Measurements from ENCODE around the gene MYO3A.
"Not testable (repeated sequence)": the region's sequence is repeated elsewhere in the genome, so short reads cannot be mapped to it uniquely, and the experiment has no call there.

MYO3A gene

DNA sequence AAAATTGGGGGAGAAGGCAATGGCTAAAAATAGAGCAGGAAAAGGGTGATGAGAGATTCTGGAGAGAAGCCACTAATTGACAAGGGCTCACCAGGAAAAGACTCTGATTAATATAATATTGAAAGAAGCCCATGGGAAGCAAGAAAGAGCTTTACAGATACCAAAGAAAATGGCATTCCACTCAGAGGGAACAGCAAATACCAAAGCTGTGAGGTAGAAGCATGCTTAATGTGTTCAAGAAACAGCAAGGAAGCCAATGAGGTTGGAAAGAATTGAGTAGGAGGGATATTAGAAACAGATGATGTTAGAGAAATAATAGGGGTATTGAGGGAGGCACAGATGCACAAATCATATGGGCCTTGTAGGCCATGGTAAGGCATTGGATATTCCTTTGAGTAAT is 130.1 kb downstream of the MYO3A start:
- no peaks in the 10 kb centered on the region for H3K27me3 ChIP-seq (ENCODE audit: control insufficient read depth in 2 of 2, insufficient read depth in 2 of 2, low read length in 2 of 2)
- no peak overlapping the region for H3K27ac ChIP-seq (ENCODE audit: low read depth in 2 of 2, low read length in 2 of 2)
- no peaks in the 10 kb centered on the region for H3K4me1 ChIP-seq (ENCODE audit: control insufficient read depth in 2 of 2, insufficient read depth in 2 of 2, low read length in 2 of 2)
- H3K36me3 ChIP-seq (ENCODE audit: control insufficient read depth in 2 of 2, insufficient read depth in 2 of 2, low read length in 2 of 2), result no peaks in the 10 kb centered on the region
- H3K4me3 ChIP-seq (ENCODE audit: low read length in 2 of 2), result no peak overlapping the region
- H3K9ac ChIP-seq (ENCODE audit: low read depth in 1 of 2, low read length in 2 of 2), result no peak overlapping the region
- no peaks in the 10 kb centered on the region for H3K9me3 ChIP-seq (ENCODE audit: control insufficient read depth in 2 of 2, low read length in 2 of 2)

DNA sequence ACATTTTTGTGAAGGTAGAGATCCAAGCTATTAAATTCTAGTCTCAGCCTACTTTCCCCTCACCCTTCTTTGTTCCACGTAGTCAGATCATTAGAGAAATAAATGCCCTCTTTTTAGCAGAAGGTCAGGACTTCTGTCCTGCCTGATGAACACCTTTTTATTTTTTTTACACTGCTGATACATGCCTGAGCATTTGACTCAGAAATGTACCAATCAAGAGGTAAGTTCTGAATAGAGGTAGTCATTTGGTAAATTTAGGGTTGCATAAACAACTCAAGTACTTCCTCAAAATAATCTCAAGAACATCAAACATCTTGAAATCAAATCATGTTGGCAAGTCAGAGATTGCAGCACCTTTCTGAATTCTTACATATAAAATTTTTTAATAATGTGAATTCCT is 133.7 kb downstream of the MYO3A start:
- no peaks in the 10 kb centered on the region for H3K9me3 ChIP-seq (ENCODE audit: control insufficient read depth in 2 of 2, low read length in 2 of 2)
- H3K27me3 ChIP-seq (ENCODE audit: control insufficient read depth in 2 of 2, insufficient read depth in 2 of 2, low read length in 2 of 2), result no peaks in the 10 kb centered on the region
- H3K9ac ChIP-seq (ENCODE audit: low read depth in 1 of 2, low read length in 2 of 2), result no peak overlapping the region
- H3K27ac ChIP-seq (ENCODE audit: low read depth in 2 of 2, low read length in 2 of 2), result no peak overlapping the region
- H3K36me3 ChIP-seq (ENCODE audit: control insufficient read depth in 2 of 2, insufficient read depth in 2 of 2, low read length in 2 of 2), result no peaks in the 10 kb centered on the region
- H3K4me1 ChIP-seq (ENCODE audit: control insufficient read depth in 2 of 2, insufficient read depth in 2 of 2, low read length in 2 of 2), result no peaks in the 10 kb centered on the region
- H3K4me3 ChIP-seq (ENCODE audit: low read length in 2 of 2), result no peak overlapping the region

DNA sequence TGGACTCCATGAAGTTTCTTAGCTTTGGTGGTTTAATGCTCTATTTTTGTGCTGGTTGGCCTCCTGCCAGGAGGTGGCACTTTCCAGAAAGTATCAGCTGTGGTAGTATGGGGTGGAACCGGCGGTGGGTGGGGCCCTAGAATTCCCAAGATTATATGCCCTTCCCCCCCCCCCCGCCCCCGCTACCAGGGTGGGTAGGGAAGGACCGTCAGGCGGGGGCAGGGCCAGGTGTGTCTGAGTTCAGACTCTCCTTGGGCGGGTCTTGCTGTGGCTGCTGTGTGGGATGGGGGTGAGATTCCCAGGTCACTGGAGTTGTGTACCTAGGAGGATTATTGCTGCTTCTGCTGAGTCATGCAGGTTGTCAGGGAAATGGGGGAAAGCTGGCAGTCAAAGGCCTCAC is 146.9 kb downstream of the MYO3A start:
- H3K27ac ChIP-seq (ENCODE audit: low read depth in 2 of 2, low read length in 2 of 2), result peak overlapping the region; percentile 22 to 43
- H3K36me3 ChIP-seq (ENCODE audit: control insufficient read depth in 2 of 2, insufficient read depth in 2 of 2, low read length in 2 of 2); H3K27me3 ChIP-seq (ENCODE audit: control insufficient read depth in 2 of 2, insufficient read depth in 2 of 2, low read length in 2 of 2); H3K4me1 ChIP-seq (ENCODE audit: control insufficient read depth in 2 of 2, insufficient read depth in 2 of 2, low read length in 2 of 2); H3K4me3 ChIP-seq (ENCODE audit: low read length in 2 of 2); H3K9ac ChIP-seq (ENCODE audit: low read depth in 1 of 2, low read length in 2 of 2); H3K9me3 ChIP-seq (ENCODE audit: control insufficient read depth in 2 of 2, low read length in 2 of 2): not testable (repeated sequence)

- Histone ChIP-seq H3K4me1 (ENCODE audit: control insufficient read depth in 2 of 2, insufficient read depth in 2 of 2, low read length in 2 of 2) (no peaks in the 10 kb centered on the region), H3K27ac (ENCODE audit: low read depth in 2 of 2, low read length in 2 of 2) (peak overlapping the region in 1 of 2 donors; percentile 43), H3K27me3 (ENCODE audit: control insufficient read depth in 2 of 2, insufficient read depth in 2 of 2, low read length in 2 of 2) (no peaks in the 10 kb centered on the region), H3K36me3 (ENCODE audit: control insufficient read depth in 2 of 2, insufficient read depth in 2 of 2, low read length in 2 of 2) (no peaks in the 10 kb centered on the region), H3K9me3 (ENCODE audit: control insufficient read depth in 2 of 2, low read length in 2 of 2) (peaks cover 0 to 2% of the 10 kb centered on the region in 2 donors), H3K4me3 (ENCODE audit: low read length in 2 of 2) (no peak overlapping the region), H3K9ac (ENCODE audit: low read depth in 1 of 2, low read length in 2 of 2) (no peak overlapping the region)
These were observed 147.4 kb downstream of the MYO3A start for GRCh38 chr10:26081459-26081858.

- H3K9ac ChIP-seq (ENCODE audit: low read depth in 1 of 2, low read length in 2 of 2), result no peak overlapping the region
- H3K4me1 ChIP-seq (ENCODE audit: control insufficient read depth in 2 of 2, insufficient read depth in 2 of 2, low read length in 2 of 2), result no peaks in the 10 kb centered on the region
- H3K27ac ChIP-seq (ENCODE audit: low read depth in 2 of 2, low read length in 2 of 2), result no peak overlapping the region
These were observed 151.5 kb downstream of the MYO3A start for GRCh38 chr10:26085549-26085948.

GRCh38 chr10:26087666-26088065 is 153.6 kb downstream of the MYO3A start:
- Histone ChIP-seq H3K9me3 (ENCODE audit: control insufficient read depth in 2 of 2, low read length in 2 of 2) (no peaks in the 10 kb centered on the region), H3K4me3 (ENCODE audit: low read length in 2 of 2) (no peak overlapping the region), H3K4me1 (ENCODE audit: control insufficient read depth in 2 of 2, insufficient read depth in 2 of 2, low read length in 2 of 2) (no peaks in the 10 kb centered on the region), H3K27ac (ENCODE audit: low read depth in 2 of 2, low read length in 2 of 2) (no peak overlapping the region), H3K36me3 (ENCODE audit: control insufficient read depth in 2 of 2, insufficient read depth in 2 of 2, low read length in 2 of 2) (no peaks in the 10 kb centered on the region), H3K9ac (ENCODE audit: low read depth in 1 of 2, low read length in 2 of 2) (no peak overlapping the region), H3K27me3 (ENCODE audit: control insufficient read depth in 2 of 2, insufficient read depth in 2 of 2, low read length in 2 of 2) (no peaks in the 10 kb centered on the region)

More at GRCh38 chr10:26085549-26085948, 151.5 kb downstream of the MYO3A start:
- Histone ChIP-seq H3K36me3 (ENCODE audit: control insufficient read depth in 2 of 2, insufficient read depth in 2 of 2, low read length in 2 of 2) (no peaks in the 10 kb centered on the region), H3K27me3 (ENCODE audit: control insufficient read depth in 2 of 2, insufficient read depth in 2 of 2, low read length in 2 of 2) (no peaks in the 10 kb centered on the region), H3K9me3 (ENCODE audit: control insufficient read depth in 2 of 2, low read length in 2 of 2) (no peaks in the 10 kb centered on the region), H3K4me3 (ENCODE audit: low read length in 2 of 2) (no peak overlapping the region)

- H3K27ac ChIP-seq (ENCODE audit: low read depth in 2 of 2, low read length in 2 of 2), result no peak overlapping the region
- H3K4me3 ChIP-seq (ENCODE audit: low read length in 2 of 2), result no peak overlapping the region
- H3K27me3 ChIP-seq (ENCODE audit: control insufficient read depth in 2 of 2, insufficient read depth in 2 of 2, low read length in 2 of 2), result no peaks in the 10 kb centered on the region
These were observed 156.0 kb downstream of the MYO3A start for GRCh38 chr10:26090026-26090425.

GRCh38 chr10:26090762-26091161 is 156.7 kb downstream of the MYO3A start:
- no peaks in the 10 kb centered on the region for H3K9me3 ChIP-seq (ENCODE audit: control insufficient read depth in 2 of 2, low read length in 2 of 2)
- no peaks in the 10 kb centered on the region for H3K4me1 ChIP-seq (ENCODE audit: control insufficient read depth in 2 of 2, insufficient read depth in 2 of 2, low read length in 2 of 2)
- no peak overlapping the region for H3K4me3 ChIP-seq (ENCODE audit: low read length in 2 of 2)
- no peaks in the 10 kb centered on the region for H3K36me3 ChIP-seq (ENCODE audit: control insufficient read depth in 2 of 2, insufficient read depth in 2 of 2, low read length in 2 of 2)
- H3K9ac ChIP-seq (ENCODE audit: low read depth in 1 of 2, low read length in 2 of 2), result no peak overlapping the region
- no peak overlapping the region for H3K27ac ChIP-seq (ENCODE audit: low read depth in 2 of 2, low read length in 2 of 2)
- no peaks in the 10 kb centered on the region for H3K27me3 ChIP-seq (ENCODE audit: control insufficient read depth in 2 of 2, insufficient read depth in 2 of 2, low read length in 2 of 2)

More at GRCh38 chr10:26090026-26090425, 156.0 kb downstream of the MYO3A start:
- no peaks in the 10 kb centered on the region for H3K9me3 ChIP-seq (ENCODE audit: control insufficient read depth in 2 of 2, low read length in 2 of 2)
- H3K9ac ChIP-seq (ENCODE audit: low read depth in 1 of 2, low read length in 2 of 2), result no peak overlapping the region
- no peaks in the 10 kb centered on the region for H3K36me3 ChIP-seq (ENCODE audit: control insufficient read depth in 2 of 2, insufficient read depth in 2 of 2, low read length in 2 of 2)
- H3K4me1 ChIP-seq (ENCODE audit: control insufficient read depth in 2 of 2, insufficient read depth in 2 of 2, low read length in 2 of 2), result no peaks in the 10 kb centered on the region

DNA sequence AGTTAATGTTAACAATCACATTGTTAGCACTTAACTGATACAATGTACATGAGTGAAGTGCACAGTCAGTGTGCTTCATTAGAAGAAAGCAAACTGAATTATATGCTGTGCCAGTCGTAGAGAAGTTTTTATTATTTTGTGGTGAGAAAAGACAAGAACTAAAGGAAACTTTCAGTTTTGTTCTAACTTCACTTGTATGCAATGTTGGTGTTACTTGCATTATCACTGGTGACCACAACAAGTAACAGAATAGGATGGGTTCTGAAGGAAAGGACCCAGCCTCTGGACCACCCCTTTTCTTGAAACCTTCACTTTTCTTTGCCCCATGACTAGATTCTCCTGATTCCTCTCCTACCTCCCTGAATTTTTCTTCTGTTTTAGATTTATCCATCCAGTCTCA is 159.2 kb downstream of the MYO3A start:
- Histone ChIP-seq H3K36me3 (ENCODE audit: control insufficient read depth in 2 of 2, insufficient read depth in 2 of 2, low read length in 2 of 2) (no peaks in the 10 kb centered on the region), H3K9me3 (ENCODE audit: control insufficient read depth in 2 of 2, low read length in 2 of 2) (no peaks in the 10 kb centered on the region), H3K4me3 (ENCODE audit: low read length in 2 of 2) (no peak overlapping the region), H3K27ac (ENCODE audit: low read depth in 2 of 2, low read length in 2 of 2) (no peak overlapping the region), H3K27me3 (ENCODE audit: control insufficient read depth in 2 of 2, insufficient read depth in 2 of 2, low read length in 2 of 2) (no peaks in the 10 kb centered on the region), H3K9ac (ENCODE audit: low read depth in 1 of 2, low read length in 2 of 2) (no peak overlapping the region), H3K4me1 (ENCODE audit: control insufficient read depth in 2 of 2, insufficient read depth in 2 of 2, low read length in 2 of 2) (no peaks in the 10 kb centered on the region)

GRCh38 chr10:26095781-26096180 is 161.8 kb downstream of the MYO3A start:
- H3K4me1 ChIP-seq (ENCODE audit: control insufficient read depth in 2 of 2, insufficient read depth in 2 of 2, low read length in 2 of 2), result no peaks in the 10 kb centered on the region
- no peak overlapping the region for H3K9ac ChIP-seq (ENCODE audit: low read depth in 1 of 2, low read length in 2 of 2)
- no peaks in the 10 kb centered on the region for H3K27me3 ChIP-seq (ENCODE audit: control insufficient read depth in 2 of 2, insufficient read depth in 2 of 2, low read length in 2 of 2)
- H3K27ac ChIP-seq (ENCODE audit: low read depth in 2 of 2, low read length in 2 of 2), result no peak overlapping the region
- H3K36me3 ChIP-seq (ENCODE audit: control insufficient read depth in 2 of 2, insufficient read depth in 2 of 2, low read length in 2 of 2), result no peaks in the 10 kb centered on the region
- no peak overlapping the region for H3K4me3 ChIP-seq (ENCODE audit: low read length in 2 of 2)
- no peaks in the 10 kb centered on the region for H3K9me3 ChIP-seq (ENCODE audit: control insufficient read depth in 2 of 2, low read length in 2 of 2)

DNA sequence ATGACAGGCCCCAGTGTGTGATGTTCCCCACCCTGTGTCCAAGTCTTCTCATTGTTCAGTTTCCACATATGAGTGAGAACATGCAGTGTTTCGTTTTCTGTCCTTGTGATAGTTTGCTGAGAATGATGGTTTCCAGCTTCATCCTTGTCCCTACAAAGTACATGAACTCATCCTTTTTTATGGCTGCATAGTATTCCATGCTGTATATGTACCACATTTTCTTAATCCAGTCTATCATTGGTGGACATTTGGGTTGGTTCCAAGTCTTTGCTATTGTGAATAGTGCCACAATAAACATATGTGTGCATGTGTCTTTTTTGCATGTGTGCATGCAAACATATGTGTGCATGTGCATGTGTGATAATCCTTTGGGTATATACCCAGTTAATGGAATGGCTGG is 163.5 kb downstream of the MYO3A start:
- H3K36me3 ChIP-seq (ENCODE audit: control insufficient read depth in 2 of 2, insufficient read depth in 2 of 2, low read length in 2 of 2); H3K4me3 ChIP-seq (ENCODE audit: low read length in 2 of 2); H3K27me3 ChIP-seq (ENCODE audit: control insufficient read depth in 2 of 2, insufficient read depth in 2 of 2, low read length in 2 of 2); H3K4me1 ChIP-seq (ENCODE audit: control insufficient read depth in 2 of 2, insufficient read depth in 2 of 2, low read length in 2 of 2); H3K27ac ChIP-seq (ENCODE audit: low read depth in 2 of 2, low read length in 2 of 2); H3K9ac ChIP-seq (ENCODE audit: low read depth in 1 of 2, low read length in 2 of 2); H3K9me3 ChIP-seq (ENCODE audit: control insufficient read depth in 2 of 2, low read length in 2 of 2): not testable (repeated sequence)
